Measurements from ENCODE around the gene COL16A1.

COL16A1 gene

DNA sequence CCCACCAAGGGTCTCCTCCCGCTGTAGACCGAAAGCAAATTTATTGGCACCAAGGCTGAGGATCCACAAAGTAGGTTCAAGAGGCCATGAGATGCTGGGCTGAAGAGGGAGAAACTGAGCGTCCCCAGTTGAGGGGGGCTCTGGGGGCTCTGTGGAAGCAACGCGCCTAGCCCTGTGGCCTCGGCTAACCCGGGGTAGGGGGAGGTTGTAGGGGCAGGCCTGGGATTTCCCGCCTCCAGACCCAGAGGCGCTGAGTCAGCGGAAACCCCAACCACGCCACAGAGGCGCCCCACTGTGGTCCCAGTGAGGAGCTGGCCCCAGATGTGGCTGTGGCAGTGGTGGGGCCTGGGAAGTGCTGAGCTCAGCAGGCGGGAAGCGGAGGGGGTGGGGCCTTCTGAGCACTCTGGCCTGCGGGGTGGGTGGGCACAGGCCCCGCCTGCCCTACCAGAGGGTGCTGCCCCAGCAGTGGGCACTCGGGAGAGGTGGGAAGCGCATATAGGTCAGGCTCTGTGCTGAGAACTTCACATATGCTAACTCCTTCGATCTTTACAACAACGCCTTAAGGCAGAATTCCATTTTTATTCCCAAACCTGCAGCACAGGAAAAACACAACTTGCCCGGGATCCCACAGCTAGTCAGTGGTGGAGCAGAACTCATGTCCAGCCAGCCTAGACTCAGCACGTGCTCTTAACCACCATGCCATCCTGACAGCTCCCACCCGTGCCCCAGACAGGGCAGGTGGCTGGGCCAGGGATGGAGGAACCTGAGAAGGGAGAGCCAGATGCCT is 1.5 kb upstream of the COL16A1 start:
- no peak for DNase-seq

DNA sequence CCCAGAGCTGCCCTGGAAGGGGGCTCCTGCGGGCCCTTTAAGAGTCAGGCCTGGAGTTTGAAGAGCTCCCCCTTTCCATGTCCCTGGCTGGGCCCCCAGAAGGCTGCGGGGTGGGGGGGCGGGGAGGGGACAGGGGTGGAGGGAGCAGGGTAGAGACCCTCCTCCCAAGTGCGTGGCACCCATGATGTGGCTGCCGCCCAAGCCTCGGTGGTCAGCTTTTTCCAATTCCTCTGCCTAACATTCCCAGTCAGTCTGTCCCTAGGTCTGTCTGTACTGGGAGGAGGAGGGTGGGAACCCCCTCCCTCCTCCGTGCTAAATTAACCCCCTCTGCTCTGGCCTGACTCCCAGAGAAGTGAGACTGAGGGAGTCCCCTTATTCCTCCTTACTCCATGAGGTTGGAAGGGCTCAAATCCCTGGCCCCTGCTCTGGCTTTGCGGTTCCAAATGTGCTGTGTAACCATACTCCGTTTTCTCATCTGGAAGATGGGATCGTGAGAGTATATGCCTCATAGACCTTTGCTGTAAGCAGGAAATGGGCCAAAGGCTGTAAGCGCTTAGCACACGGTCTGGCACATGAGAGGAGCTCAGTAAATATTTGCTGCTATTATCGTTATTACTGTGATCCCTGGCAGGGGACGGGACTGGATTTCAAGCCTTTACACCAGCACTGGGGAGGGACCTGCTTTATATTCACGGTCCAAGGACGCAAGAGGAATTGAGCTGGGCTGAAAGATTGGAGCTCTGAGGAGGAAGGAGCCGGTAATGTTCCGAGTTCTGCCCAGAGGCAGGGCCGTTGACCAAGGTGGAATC is 658 bp upstream of the COL16A1 start:
- peak; percentile 48 for DNase-seq

DNA sequence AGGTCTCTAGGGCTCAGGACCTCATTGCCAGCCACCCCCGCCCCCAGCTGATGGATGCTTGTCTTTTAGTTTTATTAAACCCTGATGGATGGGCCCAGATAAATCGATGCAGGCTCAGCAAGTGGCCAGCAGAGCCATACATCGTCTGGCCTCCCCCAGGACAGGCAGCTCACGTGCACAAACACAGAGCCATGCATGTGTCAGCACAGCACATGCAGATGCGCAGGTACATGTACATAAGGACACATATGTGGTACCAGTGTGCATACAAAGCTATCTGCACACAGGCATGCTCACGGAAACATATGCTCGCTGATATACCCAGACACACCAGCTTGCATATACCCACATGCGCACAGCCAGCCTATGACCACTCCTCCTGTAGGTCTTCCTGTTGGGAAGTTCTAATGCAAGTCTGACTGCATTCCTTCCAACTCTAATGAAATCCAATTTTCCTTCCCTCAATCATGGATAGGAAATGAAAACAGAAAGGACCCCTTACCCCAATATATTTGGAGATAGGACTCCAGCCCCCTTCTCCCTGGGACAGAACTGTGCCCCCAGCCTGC is 897 bp downstream of the COL16A1 start:
- no peak for DNase-seq

DNA sequence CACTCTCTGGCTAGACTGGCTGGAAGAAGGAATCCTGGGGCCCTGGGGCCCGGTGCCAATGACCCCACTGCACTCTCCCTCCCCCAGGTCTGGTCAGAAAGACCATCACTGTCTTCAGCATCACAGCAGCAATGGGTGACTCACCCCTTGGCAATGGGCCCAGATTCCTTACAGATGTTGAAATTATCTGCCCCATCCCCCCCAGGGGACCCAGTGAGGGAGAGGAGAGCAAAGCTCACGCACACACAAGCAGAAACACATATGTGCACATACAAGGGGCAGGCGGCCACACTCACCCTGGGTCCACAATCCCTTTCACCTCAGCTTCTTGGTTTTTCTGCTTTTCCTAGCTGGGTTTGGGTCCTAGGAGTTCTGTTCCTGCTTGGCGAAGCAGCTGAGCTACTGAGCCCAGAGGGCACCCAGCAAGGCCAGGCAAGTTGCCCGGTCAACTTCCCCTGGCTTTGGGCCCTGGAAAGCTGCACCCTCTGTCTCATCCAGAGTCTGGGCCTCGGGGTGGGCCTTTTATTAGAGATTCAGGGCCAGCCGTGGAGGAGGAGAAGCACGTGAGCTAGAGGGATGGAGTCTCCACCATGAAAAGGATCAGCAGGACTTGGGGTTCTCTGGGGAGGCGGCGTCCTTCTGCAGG is 2.6 kb downstream of the COL16A1 start:
- peak; percentile 59 for DNase-seq

DNA sequence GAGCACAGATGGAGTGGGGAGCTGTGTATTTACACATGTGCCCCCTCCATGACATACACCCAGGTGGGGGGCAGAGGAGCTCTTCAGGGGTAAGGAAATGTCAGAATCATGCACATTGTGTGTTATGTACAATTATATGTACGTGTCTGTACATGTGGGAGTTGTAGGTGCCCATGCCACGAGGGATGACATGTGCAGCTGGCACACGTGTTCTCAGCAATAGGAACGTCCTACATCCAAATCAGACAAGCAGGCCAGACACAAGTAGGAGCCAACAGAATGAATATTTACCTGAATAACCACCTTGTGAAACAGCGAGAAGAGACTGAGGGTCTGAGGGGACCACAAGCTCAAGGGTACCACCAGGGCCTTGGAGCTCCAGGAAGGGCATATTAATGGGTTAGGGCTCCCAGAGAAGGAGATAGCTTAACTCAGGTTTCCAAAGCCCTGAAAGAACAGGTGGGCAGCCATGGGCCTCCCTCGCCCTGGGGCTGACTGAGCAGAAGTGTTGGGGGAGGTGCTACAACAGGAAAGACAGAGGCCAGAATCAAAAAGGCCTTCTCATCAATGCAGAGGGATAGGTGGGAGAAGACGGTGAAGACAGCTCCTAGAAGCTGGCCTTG is 3.2 kb downstream of the COL16A1 start:
- DNase-seq: no peak

DNA sequence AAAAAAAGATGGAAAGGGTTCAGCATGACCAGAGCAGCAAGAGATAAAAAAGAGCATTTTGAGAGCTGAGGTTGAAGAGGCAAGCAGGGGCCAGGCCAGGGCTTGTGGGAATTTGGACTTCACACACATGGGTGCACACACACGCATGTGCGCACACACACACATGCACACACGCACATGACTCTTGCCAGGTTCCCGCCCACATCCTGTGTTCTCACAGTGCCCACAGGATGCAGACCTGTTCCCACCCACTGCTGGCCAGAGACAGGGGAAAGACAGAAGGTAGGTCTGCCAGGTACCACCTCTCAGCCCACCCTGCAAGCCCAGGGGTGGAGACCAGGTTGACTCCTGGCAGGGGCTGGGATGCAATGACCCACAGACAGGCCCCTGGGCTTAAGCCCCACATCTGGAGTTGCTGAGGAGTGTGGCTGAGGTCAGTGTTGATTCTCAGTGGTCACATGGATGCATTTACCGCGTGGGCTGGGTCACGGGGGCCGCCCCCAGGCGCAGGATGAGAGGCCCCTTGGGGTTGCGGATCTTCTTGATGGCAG is 4.4 kb downstream of the COL16A1 start:
- no peak for DNase-seq

DNA sequence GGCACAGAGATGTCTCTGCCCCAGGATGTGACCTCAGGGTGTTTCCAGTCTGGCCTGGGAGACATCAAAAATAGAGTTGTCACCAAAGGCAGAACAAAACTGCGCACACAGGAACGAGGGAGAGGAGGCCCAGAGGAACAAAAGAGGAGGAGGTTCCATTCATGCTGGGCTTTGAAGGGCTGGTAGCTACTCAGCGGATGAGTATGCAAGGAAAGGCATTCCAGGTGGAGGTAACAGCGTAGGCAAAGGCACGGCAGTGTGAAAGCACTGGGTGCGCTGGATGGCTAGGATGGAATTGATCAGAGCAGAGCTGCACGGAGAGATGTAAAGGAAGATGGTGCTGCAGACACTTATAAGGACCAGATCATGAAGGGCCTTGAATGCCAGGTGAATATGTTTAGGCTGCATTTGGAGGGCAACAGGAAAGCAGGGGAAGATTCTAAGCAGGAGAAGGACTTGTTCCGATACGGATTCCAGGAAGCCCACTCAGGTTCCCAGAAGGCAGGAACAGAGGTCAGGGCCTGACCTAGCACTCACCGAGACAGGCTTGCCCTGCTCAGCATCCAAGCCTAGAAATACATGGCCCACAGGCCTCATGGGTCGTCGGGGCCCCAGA is 6.3 kb downstream of the COL16A1 start:
- no peak for DNase-seq

DNA sequence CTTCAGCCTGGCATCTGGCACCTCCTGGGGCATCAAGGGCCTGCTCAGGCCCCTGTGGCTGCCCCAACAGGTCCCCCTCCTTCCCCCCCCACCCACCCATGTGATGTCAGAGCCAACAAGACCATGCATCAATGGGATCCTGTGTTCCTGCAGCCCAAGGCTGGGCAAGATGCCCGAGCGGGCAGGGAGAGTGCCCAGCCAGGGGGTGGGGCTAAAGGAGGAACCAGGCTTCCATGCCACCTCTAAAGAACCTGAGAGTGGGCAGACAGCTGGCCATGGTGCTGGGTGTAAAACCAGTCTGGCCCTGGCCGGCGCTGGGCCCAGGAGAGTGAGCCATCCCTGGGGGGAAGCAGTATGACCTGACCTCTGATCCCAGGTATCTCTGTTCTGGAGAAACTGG is 7.6 kb downstream of the COL16A1 start:
- DNase-seq: no peak

DNA sequence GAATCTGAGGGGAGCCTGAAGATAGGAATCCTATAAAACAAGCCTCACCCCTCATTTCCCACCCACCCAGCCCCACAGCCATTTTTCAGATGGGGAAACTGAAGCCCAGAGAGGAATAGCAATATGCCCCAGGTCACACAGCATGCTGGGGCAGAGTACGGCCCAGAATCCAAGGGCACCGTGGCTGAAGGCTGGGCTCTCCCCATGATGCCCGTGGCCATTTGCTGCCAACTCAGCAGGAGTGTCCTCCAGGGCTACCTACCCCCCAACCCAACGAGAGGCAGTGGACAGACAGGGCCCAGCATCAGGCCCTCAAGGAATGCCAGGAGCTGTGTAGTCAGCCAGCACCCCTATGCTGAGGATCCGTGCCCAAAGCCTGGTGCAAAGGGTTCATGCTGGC is 8.5 kb downstream of the COL16A1 start:
- DNase-seq: no peak

DNA sequence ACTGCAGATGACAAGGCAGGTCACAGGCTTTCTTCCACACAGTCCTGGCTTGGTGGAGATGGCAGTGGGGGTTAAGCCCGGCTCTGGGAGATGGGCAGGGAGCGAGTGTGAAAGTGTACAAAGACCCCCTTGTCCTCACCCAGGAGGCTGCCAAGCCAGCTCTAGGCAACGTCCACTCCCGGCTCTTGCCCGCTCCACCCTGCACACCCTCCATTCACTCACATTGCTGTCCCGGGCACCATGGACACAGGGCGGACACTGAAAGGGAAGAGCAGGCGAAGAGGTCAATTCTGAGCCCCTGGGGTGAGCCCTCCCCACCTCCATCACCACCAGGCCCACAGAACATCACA is 8.9 kb downstream of the COL16A1 start:
- DNase-seq: no peak

DNA sequence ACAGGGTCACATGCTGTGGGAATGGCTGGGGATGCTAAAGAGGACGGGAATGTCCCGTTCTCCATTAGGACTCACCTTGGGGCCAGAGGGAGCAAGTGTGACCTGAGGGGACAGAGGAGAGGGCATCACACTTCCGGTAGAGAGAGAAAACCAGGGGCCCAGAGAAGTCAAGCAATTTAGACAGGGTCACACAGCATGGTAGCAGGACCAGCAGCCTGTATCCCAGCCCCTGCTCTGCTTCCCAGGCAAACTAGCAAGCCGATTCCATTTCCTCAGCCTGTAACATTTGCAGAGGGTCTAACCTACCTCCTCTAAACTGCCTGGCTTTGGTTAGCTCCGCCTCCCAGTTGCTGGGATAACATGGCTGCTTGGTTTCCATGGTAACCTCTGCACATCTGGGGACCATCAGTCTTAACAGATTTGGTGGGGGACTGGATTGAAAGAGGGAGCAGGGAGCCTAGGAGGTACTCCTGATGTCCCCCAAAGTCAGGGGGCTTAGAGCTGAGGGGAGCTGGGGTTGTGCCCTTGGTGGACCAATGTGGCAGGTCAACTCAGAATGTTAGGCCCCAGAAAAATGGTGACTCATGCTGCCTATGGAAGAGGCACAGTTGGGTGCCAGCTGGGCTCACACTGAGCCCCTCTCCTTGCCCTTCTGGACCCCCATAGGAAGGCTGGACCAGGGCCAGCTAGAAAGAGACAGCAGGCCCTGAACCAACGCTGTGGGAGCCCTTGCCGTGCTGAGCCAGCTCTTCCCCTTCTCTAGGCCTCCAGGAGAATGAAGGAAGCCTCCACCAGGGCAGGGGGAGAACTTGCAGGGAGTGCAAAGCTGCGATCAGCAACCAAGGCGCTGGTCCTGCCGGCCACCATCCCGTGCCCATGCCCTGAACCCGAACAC is 9.5 kb downstream of the COL16A1 start:
- DNase-seq: no peak

DNA sequence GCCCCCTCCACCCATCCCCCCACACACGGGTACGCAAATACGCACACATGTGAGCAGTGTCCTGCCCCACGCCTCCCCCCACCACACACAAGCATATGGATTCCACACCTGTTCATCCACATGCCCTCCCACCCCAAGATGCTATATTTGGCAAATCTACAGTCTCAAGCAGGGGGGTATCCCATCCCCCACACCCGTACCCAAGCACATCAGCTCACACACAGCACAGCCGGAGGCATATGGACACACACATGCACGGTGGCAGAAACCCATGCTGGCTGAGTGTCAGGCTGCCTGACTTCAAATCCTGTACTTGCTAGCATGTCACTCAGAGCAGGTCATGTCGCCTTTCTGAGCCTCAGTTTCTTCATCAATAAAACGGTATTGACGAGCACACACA is 10.6 kb downstream of the COL16A1 start:
- DNase-seq: no peak

DNA sequence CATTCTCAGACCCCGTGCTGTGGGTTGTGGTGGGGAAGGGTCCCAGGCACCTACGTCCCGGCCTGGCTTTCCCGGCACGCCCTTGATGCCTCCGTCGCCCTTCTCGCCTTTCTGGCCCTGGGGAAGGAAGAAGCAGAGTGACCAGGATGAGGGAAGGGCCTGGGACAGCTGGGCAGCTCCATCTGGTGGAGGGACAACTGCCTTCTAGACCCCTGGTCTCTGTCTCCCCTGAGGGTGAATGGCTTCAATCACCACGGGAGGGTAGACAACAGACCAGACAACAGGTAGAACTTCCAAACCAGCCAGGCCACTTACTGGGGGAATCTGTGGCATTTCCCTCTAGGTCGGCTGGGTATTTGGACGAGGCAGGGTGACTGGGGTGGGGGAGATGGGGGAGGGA is 11.9 kb downstream of the COL16A1 start:
- DNase-seq: no peak

DNA sequence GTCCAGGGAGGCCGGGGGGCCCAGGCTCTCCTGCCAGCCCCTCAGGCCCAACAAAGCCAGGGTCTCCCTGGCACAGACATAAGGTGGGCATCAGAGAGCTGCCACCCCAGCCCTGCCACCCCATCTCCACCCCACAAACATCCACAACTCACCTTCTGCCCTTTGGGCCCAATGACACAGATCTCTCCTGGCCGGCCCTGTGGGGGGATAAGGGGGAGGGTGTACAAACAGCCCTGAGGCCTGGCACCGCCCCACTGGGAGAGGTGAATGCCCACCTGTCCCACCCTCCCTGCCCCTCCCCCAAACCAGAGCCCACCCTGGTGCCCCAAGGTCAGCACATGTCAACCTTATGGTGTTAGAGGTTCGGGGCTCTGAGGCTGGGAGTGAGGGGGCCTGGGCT is 12.4 kb downstream of the COL16A1 start:
- no peak for DNase-seq

DNA sequence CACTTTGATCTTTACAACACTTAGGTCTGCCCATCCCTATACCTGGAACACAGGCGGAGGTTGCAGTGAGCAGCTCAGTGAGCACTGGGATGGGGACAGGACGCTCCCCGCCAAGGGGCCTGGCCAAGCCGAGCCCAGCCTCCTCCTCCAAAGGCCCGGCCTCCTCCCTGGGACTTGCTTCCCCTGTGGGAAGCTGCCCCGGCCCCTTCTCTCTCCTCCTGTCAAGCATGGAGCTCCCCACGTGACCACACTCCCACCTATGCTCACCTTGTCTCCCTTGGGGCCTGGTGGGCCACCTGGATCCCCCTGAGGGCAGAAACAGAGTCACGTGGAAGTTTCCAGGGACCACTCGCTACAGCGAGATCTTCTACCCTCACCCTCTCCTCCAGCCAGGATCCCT is 12.9 kb downstream of the COL16A1 start:
- DNase-seq: no peak

DNA sequence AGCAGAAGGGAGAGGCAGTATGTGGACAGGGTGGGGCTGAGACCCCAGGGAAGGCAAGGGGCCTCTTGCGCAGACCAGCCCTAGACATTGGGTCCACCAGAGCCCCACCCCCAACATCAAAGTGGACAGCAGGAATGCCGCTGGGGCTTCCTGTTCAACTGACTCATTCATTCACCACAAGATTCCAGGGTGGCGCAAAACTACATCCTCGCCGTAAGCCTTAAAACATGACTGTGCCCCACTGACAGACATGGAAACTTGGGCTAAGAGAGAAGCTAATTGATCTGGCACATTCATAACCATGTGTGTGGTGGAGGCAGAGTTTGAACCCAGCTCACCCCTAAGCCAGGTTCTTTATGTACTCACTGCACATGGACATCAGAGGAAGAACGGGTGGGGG is 14.0 kb downstream of the COL16A1 start:
- no peak for DNase-seq

DNA sequence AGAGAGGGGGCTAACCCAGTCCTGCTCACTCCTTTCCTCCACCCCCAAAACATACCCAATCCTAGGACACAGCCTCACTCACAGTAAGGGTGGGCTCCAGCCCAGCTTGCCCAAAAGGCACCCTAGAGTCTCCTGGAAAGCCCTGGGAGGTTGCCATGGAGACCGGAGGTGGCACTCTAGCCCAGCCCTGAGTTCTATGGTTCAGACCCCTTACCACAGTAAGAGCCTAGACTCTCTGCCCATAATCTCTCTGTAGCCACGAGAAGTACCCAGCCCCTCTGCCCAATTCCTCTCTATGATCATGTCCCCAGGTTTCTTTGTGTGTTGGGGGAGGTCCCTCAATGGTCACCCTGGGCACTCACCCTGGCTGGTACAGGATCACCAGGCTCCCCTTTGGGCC is 14.4 kb downstream of the COL16A1 start:
- no peak for DNase-seq

DNA sequence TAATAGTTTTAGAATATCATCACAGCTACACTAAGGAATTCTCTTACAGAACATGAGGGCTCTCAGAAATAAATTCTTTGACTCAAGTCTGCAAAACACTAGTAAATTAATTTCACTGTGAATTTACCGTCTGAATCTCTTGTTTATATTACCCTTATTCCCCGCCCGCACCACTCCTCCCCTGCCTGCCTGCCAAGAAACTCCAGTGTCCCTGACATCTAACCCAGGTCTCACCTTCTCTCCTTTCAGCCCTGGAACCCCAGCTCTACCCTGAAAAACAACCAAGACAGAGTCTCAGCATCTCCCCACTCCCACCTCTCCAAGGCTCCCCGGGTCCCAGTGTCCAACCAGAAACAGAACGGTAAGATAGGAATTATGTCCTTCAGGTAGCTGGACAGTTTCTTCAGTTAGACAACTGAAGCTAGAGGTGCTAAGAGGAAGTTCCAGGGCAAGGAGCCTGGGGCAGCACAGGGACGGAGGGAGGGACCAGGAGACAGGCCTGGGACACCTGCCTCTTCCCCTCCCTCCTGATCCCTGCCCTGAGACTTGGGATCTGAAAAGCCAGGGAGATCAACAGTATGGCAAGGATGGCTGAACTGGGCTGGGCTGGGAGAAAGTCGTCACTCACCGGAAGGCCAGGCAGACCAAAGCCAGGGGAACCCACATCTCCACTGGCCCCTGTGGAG is 15.4 kb downstream of the COL16A1 start:
- no peak for DNase-seq

DNA sequence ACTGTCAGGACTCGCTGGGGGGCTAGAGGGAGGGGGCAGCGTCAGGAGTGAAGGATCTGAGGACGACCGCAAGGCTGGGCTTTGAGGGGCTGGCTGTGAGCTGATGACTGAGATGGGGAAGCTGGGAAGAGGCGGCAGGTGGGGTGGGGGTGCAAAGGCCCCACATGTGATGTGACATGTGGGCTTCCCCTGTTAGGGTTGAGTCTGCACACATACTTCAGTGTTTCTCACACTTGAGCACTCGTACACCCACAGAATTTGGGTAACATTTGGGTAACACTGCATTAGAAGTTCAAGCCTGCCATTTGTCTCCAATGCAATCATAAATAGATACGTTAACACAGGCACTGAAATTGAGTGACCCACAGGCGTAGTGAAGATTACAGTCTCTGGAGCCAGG is 16.2 kb downstream of the COL16A1 start:
- DNase-seq: no peak

DNA sequence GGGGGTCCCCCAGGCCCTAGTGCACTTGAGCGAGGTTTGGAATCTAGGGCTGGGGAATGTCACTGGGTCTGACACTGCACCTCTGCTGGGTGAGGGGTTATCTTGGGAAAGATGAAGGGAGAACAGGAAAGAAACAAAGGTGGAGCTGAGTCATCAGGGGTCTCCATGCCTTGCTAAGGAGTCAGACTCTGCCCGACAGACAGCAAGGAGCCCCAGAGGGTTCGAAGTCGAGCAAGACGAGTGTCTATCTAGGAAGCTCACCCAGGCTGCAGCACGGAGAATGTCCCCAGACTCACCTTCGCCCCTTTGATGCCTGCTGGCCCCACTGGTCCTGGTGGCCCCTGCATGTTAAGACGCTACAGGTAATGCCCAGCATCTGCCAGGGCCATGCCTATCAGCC is 18.0 kb downstream of the COL16A1 start:
- no peak for DNase-seq

DNA sequence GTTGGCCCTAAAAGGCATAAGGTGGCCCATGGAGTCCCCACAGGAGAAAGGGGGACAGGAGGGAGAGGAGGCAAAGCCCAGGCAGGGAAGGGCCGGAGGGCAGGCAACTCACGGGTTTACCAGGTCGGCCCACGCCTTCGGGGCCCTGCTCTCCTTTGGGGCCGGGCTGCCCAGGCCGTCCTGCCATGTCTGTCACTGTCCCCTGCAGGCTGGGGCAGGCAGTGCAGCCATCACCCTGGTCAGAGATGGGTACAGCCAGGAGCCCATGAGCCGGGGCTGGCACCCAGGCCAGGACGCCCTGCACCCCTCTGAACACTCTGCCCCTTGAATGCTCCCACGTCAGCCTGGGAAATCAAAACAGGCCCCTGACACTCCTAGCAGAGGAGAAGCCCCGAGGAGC is 19.8 kb downstream of the COL16A1 start:
- DNase-seq: no peak

All from SHP77 treated with DMSO at 0.1 percent for 48 hours (cell line).